Effector memory CD8-positive, alpha-beta T cell (primary cell): ENCODE data around the gene DRG2.
A peak's percentile ranks its signal among the peaks of the same experiment; 100 is the strongest.

ENCODE experiments used
- ATAC-seq: fragments of 150-1000 bp; cut with Tn5 transposase; replicated peaks from 2 replicates; pipeline ENCODE4 v1.10.0; 2021; ENCODE audit warnings: mild to moderate bottlenecking, moderate library complexity
- DNase-seq, 3 experiments: peaks; one replicate each; pipeline ENCODE4 v3.0.0; 2021
- H3K27ac Mint-ChIP-seq, 2 donors: one replicate each; pipeline ENCODE4 v1.8.0; 2022; ENCODE audit warnings: mild to moderate bottlenecking in 2 of 2, mixed read lengths in 2 of 2, moderate library complexity in 2 of 2
- H3K27me3 Mint-ChIP-seq, 2 donors: one replicate each; pipeline ENCODE4 v1.8.0; 2022; ENCODE audit warnings: mixed read lengths in 2 of 2
- H3K36me3 Mint-ChIP-seq: one replicate; pipeline ENCODE4 v1.8.0; 2022; ENCODE audit warnings: mild to moderate bottlenecking, moderate library complexity, mixed read lengths; ENCODE audit not compliant: insufficient read depth
- H3K4me1 Mint-ChIP-seq, 2 donors: one replicate each; pipeline ENCODE4 v1.8.0; 2022; ENCODE audit warnings: low read depth in 2 of 2, mixed read lengths in 2 of 2
- H3K4me3 Mint-ChIP-seq, 2 donors: one replicate each; pipeline ENCODE4 v1.8.0; 2022; ENCODE audit warnings: mild to moderate bottlenecking in 2 of 2, mixed read lengths in 2 of 2, moderate library complexity in 2 of 2
- H3K9me3 Mint-ChIP-seq, 2 donors: one replicate each; pipeline ENCODE4 v1.8.0; 2022; ENCODE audit warnings: mixed read lengths in 2 of 2

Gene DRG2

GRCh38 chr17:18111330-18111971 is 23.7 kb downstream of the DRG2 start:
- DNase-seq, result no peak
- H3K9me3 Mint-ChIP-seq, result no peaks in the 10 kb centered on the region
- peaks cover 2% of the 10 kb centered on the region for H3K36me3 Mint-ChIP-seq
- H3K4me3 Mint-ChIP-seq, result no peak overlapping the region
- H3K4me1 Mint-ChIP-seq, result peaks cover 0 to 4% of the 10 kb centered on the region in 2 donors
- H3K27me3 Mint-ChIP-seq, result peaks cover 0 to 10% of the 10 kb centered on the region in 2 donors
- H3K27ac Mint-ChIP-seq, result peak overlapping the region in 1 of 2 donors; percentile 29
- ATAC-seq, result no peak

GRCh38 chr17:18115517-18115916 is 27.8 kb downstream of the DRG2 start:
- no peak overlapping the region for H3K4me3 Mint-ChIP-seq
- no peaks in the 10 kb centered on the region for H3K9me3 Mint-ChIP-seq
- no peak overlapping the region for H3K27ac Mint-ChIP-seq
- H3K36me3 Mint-ChIP-seq, result no peaks in the 10 kb centered on the region
- no peak for DNase-seq
- peaks cover 0 to 10% of the 10 kb centered on the region in 2 donors for H3K27me3 Mint-ChIP-seq
- H3K4me1 Mint-ChIP-seq, result no peaks in the 10 kb centered on the region
- no peak for ATAC-seq

GRCh38 chr17:18116078-18116477 is 28.3 kb downstream of the DRG2 start:
- Mint-ChIP-seq H3K9me3 (no peaks in the 10 kb centered on the region), H3K4me3 (no peak overlapping the region), H3K4me1 (no peaks in the 10 kb centered on the region), H3K36me3 (no peaks in the 10 kb centered on the region), H3K27ac (no peak overlapping the region), H3K27me3 (peaks cover 0 to 10% of the 10 kb centered on the region in 2 donors)
- DNase-seq, result no peak
- ATAC-seq, result no peak

DNA sequence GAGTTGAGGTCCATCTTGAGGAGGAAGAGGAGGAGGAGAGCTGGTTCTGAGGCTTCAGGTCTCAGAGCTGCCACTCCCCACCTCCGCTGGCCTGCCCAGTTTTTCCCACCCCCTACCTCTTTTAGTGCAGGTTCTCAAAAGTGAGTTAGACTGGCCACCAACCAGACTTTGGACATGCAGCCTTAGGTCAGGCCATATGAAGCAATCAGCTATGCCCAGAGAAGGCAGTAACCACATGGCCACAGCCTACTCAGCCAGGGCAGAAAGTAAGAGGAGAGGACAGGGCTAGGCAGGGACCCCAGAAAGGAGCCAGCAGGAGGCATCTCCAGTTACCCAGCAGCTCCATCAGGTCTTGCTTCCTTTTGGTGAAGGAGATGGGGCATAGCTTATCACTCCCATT is 29.8 kb downstream of the DRG2 start:
- Mint-ChIP-seq H3K36me3 (peaks cover under 1% of the 10 kb centered on the region), H3K9me3 (no peaks in the 10 kb centered on the region), H3K4me1 (no peaks in the 10 kb centered on the region), H3K4me3 (no peak overlapping the region), H3K27me3 (peaks cover 0 to 10% of the 10 kb centered on the region in 2 donors), H3K27ac (no peak overlapping the region)
- no peak for DNase-seq
- ATAC-seq, result no peak

GRCh38 chr17:18117982-18118975 is 30.5 kb downstream of the DRG2 start:
- no peak for DNase-seq
- Mint-ChIP-seq H3K27ac (peak overlapping the region in 1 of 2 donors; percentile 29), H3K9me3 (no peaks in the 10 kb centered on the region), H3K27me3 (peaks cover 0 to 10% of the 10 kb centered on the region in 2 donors), H3K4me1 (no peaks in the 10 kb centered on the region), H3K4me3 (no peak overlapping the region), H3K36me3 (peaks cover 3% of the 10 kb centered on the region)
- ATAC-seq, result no peak

GRCh38 chr17:18119166-18119745 is 31.5 kb downstream of the DRG2 start:
- H3K4me3 Mint-ChIP-seq, result no peak overlapping the region
- peaks cover 3% of the 10 kb centered on the region for H3K36me3 Mint-ChIP-seq
- no peaks in the 10 kb centered on the region for H3K4me1 Mint-ChIP-seq

GRCh38 chr17:18119938-18120337 is 32.2 kb downstream of the DRG2 start:
- ATAC-seq (no peak), DNase-seq (no peak)
- Mint-ChIP-seq H3K27me3 (peaks cover 0 to 10% of the 10 kb centered on the region in 2 donors), H3K27ac (no peak overlapping the region), H3K4me3 (no peak overlapping the region), H3K9me3 (no peaks in the 10 kb centered on the region), H3K4me1 (no peaks in the 10 kb centered on the region), H3K36me3 (peaks cover 3% of the 10 kb centered on the region)

More at GRCh38 chr17:18119166-18119745, 31.5 kb downstream of the DRG2 start:
- Mint-ChIP-seq H3K9me3 (no peaks in the 10 kb centered on the region), H3K27me3 (peaks cover 0 to 10% of the 10 kb centered on the region in 2 donors), H3K27ac (no peak overlapping the region)
- DNase-seq (no peak), ATAC-seq (no peak)

DNA sequence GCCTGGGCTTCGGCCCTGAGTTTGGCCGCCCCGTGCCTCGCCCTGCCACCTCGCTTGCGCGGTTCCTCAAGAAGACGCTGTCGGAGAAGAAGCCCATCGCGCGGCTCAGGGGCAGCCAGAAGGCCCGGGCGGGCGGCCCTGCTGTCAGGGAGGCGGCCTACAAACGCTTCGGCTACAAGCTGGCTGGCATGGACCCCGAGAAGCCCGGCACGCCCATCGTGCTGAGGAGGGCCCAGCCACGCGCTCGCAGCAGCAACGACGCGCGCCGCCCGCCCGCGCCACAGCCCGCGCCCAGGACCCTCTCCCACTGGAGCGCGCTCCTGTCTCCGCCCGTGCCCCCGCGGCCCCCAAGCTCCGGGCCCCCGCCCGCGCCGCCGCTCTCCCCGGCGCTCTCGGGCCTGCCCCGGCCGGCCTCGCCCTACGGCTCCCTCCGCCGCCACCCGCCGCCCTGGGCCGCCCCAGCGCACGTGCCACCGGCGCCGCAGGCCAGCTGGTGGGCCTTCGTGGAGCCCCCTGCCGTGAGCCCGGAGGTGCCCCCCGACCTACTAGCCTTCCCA is 32.8 kb downstream of the DRG2 start:
- H3K4me1 Mint-ChIP-seq, result no peaks in the 10 kb centered on the region
- H3K27ac Mint-ChIP-seq, result no peak overlapping the region
- DNase-seq (no peak), ATAC-seq (no peak)
- H3K36me3 Mint-ChIP-seq, result peaks cover 3% of the 10 kb centered on the region
- no peaks in the 10 kb centered on the region for H3K9me3 Mint-ChIP-seq
- no peak overlapping the region for H3K4me3 Mint-ChIP-seq
- H3K27me3 Mint-ChIP-seq, result peaks cover 0 to 6% of the 10 kb centered on the region in 2 donors

DNA sequence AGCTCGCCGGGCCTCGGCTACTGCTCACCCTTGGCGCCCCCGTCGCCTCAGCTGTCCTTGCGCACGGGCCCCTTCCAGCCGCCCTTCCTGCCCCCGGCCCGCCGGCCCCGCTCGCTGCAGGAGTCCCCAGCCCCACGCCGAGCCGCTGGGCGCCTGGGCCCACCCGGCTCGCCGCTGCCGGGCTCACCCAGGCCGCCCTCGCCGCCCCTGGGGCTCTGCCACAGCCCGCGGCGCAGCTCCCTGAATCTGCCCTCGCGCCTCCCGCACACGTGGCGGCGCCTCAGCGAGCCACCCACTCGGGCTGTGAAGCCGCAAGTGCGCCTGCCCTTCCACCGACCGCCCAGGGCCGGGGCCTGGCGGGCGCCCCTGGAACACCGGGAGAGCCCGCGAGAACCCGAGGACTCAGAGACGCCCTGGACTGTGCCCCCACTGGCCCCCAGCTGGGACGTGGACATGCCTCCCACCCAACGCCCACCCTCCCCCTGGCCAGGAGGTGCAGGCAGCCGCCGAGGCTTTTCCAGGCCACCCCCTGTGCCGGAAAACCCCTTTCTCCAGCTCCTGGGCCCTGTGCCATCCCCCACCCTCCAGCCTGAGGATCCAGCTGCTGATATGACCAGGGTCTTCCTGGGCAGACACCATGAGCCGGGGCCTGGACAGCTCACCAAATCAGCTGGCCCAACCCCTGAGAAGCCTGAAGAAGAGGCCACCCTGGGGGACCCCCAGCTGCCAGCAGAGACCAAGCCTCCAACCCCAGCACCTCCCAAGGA is 33.6 kb downstream of the DRG2 start:
- H3K27ac Mint-ChIP-seq, result no peak overlapping the region
- no peaks in the 10 kb centered on the region for H3K9me3 Mint-ChIP-seq
- no peak for DNase-seq
- H3K36me3 Mint-ChIP-seq, result peaks cover 3% of the 10 kb centered on the region
- no peak for ATAC-seq
- H3K4me3 Mint-ChIP-seq, result no peak overlapping the region
- no peaks in the 10 kb centered on the region for H3K27me3 Mint-ChIP-seq
- no peaks in the 10 kb centered on the region for H3K4me1 Mint-ChIP-seq

GRCh38 chr17:18122990-18123753 is 35.4 kb downstream of the DRG2 start:
- H3K36me3 Mint-ChIP-seq, result peaks cover 3% of the 10 kb centered on the region
- no peaks in the 10 kb centered on the region for H3K4me1 Mint-ChIP-seq
- no peak overlapping the region for H3K27ac Mint-ChIP-seq
- no peaks in the 10 kb centered on the region for H3K27me3 Mint-ChIP-seq
- no peak for ATAC-seq
- no peak overlapping the region for H3K4me3 Mint-ChIP-seq
- DNase-seq, result no peak
- no peaks in the 10 kb centered on the region for H3K9me3 Mint-ChIP-seq

- H3K36me3 Mint-ChIP-seq, result peaks cover 3% of the 10 kb centered on the region
- H3K27me3 Mint-ChIP-seq, result no peaks in the 10 kb centered on the region
- H3K4me1 Mint-ChIP-seq, result no peaks in the 10 kb centered on the region
- H3K9me3 Mint-ChIP-seq, result no peaks in the 10 kb centered on the region
- no peak overlapping the region for H3K4me3 Mint-ChIP-seq
- ATAC-seq, result no peak
- no peak for DNase-seq
- no peak overlapping the region for H3K27ac Mint-ChIP-seq
Observed at GRCh38 chr17:18124345-18125126, 36.8 kb downstream of the DRG2 start.

- Mint-ChIP-seq H3K4me1 (no peaks in the 10 kb centered on the region), H3K27ac (peak overlapping the region in 1 of 2 donors; percentile 35), H3K27me3 (no peaks in the 10 kb centered on the region), H3K9me3 (no peaks in the 10 kb centered on the region), H3K36me3 (no peaks in the 10 kb centered on the region), H3K4me3 (no peak overlapping the region)
- ATAC-seq (no peak), DNase-seq (no peak)
Observed at GRCh38 chr17:18129041-18129502, 41.3 kb downstream of the DRG2 start.
